HG03469 (cell line): ENCODE data around the gene OBSCN.

Experiments
- ATAC-seq: cut with Tn5 transposase; IDR thresholded peaks from one replicate; pipeline ENCODE4 v1.9.1; 2021; ENCODE audit warnings: mild to moderate bottlenecking, moderate library complexity, moderate number of reproducible peaks; ENCODE audit not compliant: unreplicated experiment

The OBSCN gene

DNA sequence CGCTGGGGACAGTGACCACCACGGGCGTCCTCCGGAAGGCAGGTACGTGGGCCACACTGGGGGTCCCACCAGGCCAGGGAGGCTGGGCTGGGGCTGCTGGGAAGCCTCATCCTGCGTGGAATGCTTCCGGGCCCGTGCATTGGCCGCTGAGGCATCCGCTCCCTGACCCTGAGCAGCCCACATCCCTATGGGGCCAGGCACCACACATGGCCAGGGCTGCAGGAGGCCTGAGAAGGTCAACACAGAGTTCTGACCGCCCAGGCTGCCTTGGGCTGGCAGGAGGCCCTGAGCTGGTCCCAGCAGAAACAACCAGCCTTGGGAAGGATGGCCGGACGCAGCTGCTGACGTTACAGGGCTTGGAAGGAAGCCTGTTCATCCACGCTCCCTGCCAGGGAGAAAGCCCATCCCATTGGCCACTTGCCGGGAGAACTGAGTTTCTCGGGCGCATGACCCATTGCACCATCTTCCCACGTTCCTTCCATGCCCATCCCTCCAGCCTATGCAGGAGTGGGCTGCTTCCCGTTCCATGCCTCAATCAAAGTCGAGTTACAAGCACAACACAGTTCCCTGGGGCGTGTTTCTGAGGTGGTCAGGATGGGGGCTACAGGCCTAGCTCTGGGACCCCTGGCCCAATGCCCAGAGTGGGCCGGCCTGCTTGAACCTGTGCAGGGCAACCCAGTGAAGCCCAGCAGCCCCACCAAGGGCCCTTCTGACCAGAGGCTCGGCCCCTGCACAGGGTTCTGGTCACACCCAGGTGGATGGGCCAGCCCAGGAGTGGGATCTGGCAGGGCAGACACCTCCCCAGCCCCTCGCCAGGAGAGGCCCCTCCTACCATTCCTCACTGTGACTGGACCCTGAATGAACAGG lies 167.1 kb downstream of the OBSCN start:
- no peak for ATAC-seq

DNA sequence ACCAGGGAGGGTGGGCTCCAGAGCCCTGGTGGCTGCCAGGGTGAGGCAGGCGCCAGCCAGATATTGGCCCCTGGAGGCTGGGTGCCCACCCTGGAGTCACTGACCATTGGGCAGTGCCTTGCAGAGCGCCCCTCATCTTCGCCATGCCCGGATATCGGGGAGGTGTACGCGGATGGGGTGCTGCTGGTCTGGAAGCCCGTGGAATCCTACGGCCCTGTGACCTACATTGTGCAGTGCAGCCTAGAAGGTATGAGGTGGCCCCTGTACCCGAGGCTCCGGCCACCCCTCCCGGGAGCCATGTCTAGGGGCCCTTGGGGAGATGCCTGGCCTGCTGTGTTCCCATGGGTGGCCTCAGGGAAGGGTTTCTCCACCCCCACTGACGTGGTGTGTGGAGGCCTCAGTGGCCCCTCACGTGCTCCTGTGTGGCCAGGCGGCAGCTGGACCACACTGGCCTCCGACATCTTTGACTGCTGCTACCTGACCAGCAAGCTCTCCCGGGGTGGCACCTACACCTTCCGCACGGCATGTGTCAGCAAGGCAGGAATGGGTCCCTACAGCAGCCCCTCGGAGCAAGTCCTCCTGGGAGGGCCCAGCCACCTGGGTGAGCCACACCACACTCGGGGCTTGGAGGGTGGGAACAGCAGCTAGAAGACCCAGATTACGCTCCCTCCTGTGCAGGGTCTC lies 167.9 kb downstream of the OBSCN start:
- ATAC-seq, result no peak

DNA sequence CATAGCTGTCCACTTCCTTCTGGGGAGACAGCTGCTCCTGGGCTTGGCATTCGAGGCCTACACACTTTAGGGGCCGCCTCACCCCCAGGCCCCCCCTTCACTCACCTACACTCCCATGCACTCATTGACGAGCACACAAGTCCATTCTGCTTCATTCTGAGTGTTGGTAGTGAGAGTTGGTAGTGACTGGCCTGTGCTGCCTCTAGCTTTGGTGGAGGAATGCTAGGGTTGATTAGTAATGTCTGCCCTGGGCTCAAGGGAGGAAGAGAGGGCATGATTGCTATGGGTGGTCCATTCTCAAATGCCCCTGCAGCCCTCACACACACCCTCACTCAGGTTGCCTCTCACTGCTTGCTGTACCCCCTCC lies 168.4 kb downstream of the OBSCN start:
- ATAC-seq, result no peak

DNA sequence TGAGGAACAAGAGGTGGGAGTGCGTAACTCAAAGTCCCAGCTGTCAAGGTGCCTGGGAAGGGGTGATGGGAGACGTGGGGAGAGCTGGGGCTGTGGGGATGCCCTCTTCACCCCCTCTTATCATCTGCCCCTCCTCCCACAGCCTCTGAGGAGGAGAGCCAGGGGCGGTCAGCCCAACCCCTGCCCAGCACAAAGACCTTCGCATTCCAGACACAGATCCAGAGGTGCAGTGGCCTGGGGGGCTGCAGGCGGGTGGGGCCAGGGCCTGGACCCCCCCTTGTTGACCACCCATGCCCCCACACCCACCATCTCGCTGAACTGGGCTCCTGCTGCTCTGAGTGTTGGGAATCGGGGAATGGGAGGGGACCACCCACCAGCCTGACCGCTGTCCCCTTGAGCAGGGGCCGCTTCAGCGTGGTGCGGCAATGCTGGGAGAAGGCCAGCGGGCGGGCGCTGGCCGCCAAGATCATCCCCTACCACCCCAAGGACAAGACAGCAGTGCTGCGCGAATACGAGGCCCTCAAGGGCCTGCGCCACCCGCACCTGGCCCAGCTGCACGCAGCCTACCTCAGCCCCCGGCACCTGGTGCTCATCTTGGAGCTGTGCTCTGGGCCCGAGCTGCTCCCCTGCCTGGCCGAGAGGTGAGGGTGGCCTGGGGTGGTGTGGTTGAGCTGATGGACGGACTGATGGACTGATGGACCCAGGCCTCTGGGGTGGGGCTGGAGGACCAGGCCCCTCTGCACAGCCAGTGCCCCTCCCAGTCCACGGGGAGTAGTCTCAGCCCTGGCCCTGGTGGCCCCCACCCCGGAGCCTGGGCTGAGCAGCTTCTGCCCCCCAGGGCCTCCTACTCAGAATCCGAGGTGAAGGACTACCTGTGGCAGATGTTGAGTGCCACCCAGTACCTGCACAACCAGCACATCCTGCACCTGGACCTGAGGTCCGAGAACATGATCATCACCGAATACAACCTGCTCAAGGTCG lies 169.1 kb downstream of the OBSCN start:
- ATAC-seq, result no peak

DNA sequence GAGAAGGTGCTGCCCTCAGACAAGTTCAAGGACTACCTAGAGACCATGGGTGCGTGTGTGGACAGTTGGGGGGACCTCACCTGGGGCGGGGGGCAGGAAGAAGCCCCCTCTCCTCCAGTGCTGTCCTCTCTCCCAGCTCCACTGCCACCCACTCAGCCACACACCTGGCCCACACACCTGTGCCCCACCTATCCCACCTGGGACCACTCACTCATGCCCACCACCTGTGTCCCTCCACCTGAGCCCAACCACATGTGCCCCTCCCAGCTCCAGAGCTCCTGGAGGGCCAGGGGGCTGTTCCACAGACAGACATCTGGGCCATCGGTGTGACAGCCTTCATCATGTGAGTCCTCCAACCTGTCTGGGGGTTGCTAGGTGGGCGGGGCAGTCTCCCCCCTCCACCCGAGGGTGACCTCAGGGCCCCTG lies 169.8 kb downstream of the OBSCN start:
- ATAC-seq, result no peak

DNA sequence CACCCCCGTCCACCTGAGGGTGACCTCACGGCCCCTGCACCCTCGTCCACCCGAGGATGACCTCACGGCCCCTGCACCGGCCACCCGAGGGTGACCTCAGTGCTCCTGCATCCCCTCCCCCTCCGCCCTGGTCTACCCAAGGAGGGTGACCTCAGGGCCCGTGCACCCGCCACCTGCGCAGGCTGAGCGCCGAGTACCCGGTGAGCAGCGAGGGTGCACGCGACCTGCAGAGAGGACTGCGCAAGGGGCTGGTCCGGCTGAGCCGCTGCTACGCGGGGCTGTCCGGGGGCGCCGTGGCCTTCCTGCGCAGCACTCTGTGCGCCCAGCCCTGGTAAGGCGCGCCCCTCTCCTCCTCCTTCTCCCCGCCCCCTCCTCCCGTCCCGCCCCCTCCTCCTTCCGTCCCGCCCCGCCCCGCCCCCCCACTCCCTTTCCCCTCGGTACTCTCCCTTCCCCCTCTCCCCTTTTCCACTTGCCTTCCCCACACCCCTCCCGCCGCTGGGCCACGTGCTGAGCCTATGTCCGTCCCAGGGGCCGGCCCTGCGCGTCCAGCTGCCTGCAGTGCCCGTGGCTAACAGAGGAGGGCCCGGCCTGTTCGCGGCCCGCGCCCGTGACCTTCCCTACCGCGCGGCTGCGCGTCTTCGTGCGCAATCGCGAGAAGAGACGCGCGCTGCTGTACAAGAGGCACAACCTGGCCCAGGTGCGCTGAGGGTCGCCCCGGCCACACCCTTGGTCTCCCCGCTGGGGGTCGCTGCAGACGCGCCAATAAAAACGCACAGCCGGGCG lies 170.4 kb downstream of the OBSCN start:
- no peak for ATAC-seq

DNA sequence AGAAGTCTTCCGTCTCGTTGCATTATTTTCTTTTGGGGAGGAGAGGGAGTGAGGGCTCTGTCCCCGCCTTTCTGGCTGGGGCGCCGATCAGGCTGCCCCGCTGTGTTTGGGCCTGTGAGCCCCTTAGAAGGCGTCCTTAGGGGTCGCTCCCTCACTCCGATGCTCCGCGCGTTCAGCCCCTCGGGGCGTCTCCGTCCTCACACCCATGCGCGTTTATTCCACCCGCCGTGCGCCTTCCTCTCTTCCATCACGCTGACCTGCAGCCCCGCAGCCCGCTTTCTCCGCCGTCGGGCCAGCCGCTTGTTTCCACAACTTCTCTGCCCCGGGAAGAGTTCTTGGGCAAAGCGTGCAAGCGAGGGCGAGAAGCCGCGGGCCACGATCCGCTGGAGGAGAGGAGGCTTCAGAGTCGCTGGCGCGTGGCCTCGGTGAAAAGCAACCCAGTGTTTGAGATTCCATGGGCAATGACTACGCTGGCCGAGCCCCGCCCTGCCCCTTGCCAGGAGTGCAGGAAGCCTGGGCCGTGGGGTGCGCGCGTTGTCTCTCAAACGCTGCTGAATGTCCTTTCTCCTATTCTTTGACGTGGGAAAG lies 171.1 kb downstream of the OBSCN start:
- ATAC-seq, result no peak

DNA sequence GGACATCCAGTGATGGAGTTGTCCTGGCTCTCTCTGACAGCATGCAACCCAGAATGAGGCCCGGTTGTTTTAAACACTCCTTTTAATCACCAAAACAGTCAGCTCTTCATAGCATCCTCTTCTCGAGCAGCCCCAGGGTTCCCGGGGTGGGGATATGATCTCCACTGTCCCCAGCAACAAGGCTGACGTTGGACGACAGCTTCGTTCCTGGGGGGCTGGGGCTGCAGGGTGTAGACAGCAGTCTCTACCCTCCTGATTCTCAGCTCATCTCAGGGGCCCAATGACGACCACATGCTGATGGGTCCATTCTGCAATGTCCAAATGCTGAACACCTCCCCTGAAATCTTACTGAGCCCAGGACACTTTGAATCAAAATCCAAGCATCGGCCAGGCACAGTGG lies 171.8 kb downstream of the OBSCN start:
- no peak for ATAC-seq

DNA sequence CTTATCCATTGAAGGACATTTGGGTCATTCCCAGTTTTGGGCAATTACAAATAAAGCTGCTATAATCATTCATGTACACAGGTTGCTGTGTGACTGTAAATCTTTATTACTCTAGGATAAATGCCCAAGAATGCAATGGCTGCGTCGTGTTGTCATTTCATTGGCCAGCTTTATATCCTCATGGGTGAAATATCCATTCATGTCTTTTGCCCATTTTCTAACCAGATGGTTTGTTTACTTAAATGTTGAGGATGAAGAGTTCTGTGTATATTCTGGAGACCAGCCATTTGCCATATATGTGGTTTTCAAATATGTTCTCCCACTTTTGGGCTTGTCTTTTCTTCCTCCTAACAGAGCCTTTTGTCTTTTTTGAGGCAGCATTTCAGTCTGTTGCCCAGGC lies 173.5 kb downstream of the OBSCN start:
- ATAC-seq, result no peak

DNA sequence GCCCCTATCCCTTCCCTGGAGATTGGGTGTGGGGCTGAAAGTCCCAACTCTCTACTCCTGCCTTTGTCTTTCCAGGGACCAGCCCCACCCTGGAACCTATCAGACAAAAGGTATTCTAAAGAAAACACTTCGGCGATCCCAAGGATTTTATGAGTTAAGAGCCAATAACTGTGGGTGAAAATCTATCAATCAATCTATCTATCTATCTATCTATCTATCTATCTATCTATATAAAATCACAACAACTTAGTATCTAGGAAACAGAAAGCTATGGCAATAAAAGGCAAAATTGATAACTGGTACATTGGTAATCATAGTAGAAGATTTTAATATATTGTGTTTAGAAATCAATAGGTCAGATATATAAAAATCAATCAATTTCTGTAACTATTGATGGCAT lies 175.9 kb downstream of the OBSCN start:
- ATAC-seq, result no peak

DNA sequence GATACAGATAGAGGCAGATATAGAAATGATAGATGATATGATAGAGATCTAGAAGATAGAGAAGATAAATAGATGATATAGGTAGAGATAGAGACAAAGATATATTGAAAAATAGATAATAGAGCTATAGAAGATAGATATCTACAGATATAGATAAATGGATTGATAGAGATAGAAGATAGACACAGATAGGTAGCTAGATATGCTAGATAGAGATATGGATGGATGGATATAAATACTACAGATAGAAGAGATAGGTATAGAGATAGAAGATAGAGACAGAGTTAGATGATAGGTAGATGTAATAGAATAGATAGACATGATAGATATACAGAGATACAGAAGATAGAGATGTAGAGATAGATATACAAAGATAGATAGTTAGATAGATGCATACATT lies 177.4 kb downstream of the OBSCN start:
- ATAC-seq, result no peak

DNA sequence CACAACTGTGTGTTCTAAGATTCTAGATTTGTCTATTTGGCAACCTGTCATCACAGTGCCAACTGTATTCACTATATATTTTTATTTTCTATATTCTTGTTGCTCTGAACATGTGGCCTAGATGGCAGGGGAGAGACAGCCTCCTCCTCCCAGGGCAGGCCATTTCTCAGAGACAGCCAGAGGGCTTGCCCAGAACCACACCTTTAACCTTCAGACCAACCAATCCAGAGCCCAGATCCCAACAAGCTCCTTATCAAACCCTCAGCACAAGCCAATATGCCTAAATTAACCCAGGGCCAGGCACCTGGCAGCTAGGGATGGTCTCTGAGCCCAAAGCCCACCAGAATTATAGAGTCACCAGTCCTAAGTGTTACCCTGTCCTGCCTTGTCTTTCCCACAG lies 179.5 kb downstream of the OBSCN start:
- no peak for ATAC-seq

DNA sequence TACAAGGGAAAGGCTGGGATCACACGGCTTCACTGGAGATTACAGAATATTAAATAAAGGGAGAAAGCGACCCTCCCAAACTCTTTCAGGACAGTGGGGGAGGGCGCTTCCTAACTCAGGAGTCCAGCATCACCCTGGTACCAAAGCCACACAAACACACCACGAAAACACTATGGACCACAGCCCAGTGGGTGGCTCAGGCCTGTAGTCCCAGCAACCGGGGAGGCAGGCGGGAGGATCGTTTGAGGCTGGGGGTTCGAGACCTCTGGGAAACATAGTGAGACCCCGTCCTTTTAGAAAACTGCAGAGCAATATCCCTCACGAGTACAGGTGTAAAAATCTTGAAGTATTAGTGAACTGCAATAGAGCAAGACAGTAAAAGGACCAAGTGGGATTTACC lies 182.8 kb downstream of the OBSCN start:
- no peak for ATAC-seq

DNA sequence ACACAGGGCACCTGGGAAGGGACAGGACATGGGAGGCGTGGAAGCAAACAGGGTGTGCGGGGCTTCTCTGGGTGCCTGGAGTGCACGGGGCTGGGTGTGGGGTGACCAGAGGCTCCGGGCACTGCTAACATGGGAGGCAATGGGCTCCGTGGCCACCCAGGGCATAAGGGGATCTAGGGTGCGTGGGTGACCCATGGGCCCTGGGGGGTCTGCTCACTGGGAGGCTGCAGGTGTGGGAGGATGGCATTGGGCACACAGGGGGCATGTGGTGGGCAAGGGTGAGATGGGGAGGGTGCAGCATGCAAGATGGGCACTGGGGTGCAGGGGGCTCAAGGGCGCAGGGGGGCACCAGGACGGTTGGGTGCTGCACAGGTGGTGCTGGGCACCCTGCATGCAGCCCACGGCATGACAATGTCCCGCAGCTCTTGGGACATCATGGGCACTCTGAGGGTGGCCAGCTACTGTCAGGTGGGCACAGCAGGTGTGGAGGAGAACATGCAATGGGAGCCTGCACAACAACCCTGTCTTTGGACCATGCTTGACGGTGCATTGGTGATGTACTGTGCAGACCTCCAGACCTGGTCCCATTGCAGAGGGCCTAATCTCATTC lies 183.7 kb downstream of the OBSCN start:
- no peak for ATAC-seq

DNA sequence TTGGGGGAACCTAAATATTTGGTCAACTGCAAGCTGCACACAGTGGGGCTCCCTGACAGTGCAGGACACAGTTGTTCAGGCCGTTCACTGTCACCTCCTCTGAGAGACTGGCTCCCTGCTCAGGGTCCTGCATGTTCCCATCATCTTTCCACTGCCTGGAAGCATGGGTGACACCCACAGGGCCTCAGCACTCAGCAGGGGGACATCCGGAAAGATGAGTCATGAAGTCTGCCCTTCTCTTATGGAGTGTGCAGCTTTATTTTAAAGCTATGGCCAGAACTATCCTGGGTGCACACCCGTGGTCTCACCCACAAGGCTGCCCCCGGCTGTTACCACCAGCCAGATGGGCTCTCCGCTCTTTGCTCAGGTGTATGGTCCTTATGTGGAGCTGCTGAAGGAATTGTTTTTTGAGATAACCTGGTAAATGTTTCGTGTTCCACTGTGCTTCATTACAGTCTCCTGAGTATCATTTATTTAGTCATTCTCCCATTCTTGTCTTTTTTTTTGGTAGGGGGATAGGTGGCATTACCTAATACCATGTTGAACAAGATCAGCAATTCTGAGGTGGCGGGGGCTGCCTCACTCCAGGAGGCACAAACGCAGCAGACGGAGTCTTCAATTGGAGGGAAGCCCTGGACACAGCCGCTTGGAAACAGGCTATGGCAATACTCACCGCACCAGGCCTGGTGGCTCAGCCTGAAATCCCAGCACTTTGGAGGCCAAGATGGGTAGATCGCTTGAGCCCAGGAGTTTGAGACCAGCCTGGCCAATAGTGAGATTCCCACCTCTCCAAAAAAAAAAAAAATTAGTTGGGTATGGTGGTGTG lies 184.5 kb downstream of the OBSCN start:
- ATAC-seq, result no peak

DNA sequence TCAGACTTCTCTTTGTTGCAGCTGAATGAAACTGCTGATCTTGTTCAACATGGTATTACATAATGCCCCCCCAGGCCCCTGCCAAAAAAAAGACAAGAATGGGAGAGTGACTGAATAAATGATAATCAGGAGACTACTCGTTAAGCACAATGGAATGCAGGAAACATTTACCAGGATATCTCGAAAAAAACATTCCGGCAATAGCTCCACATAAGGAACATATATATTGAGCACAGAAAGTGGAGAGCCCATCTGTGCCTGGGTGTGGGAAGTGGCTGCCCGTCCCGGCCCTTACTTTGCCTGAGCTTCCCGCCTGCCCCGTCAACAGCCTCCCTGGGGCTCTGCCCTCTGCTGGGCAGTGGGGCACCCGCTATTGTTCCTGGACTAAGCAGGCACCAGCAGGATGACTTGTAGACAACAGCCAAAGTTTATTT lies 185.4 kb downstream of the OBSCN start:
- ATAC-seq, result no peak

DNA sequence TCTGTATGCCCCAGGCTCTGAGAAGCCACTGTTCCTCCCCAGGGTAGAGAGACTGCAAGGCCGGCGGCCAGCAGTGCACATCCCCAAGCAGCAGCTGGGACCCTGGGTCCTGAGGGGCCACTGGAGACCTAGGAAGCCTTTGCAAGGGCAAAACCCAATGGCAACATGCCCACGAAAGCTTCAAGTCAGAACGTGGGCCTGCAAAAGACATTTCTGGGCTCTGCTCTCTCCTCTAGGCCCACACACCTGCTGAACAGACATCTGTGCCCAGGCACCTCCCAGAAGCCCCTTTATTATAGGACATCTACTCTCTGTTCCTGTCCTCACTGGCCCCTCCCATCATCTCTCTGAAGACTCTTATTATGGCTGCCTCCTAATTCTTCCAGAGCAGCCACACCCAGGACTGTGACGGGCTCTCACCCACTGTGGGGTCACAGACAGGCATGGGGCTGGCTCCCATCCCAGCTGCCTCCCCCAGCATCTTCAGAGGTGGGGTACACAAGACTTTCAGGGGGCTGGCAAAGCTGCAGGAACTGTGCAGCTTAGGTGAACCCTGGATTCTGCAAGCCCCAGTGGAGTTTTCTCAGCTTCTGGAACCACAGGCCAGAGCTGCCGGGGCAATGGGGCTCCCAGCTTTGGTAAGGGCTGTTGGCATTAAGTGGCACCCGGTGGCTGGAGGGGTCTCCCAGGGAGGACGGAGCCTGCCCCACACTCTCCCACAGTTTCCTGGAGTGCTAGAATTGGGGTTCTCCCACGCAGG lies 186.1 kb downstream of the OBSCN start:
- ATAC-seq, result no peak
